ENCODE data around the gene KCNA3. TPM values are rescaled to one million over a fixed set of nuclear protein-coding genes. Genes with fewer than 3 reads are reported as not detected.

Gene KCNA3
- total RNA-seq, 1 experiment from 2014 or later, result not detected

- Histone ChIP-seq H4K20me1 (ENCODE audit: low read length) (no peaks in the 10 kb centered on the region), H3K36me3 (ENCODE audit: low read depth, low read length) (no peaks in the 10 kb centered on the region), H3K27me3 (ENCODE audit: low read length) (peaks cover 32% of the 10 kb centered on the region), H3K4me1 (ENCODE audit: insufficient read depth, low read length) (no peaks in the 10 kb centered on the region), H3K79me2 (ENCODE audit: low read length) (no peaks in the 10 kb centered on the region), H3K9ac (ENCODE audit: low read length) (no peak overlapping the region), H3K27ac (ENCODE audit: low read length) (no peak overlapping the region), H3K9me3 (ENCODE audit: low read length) (no peaks in the 10 kb centered on the region), H3K4me2 (ENCODE audit: low read length) (no peak overlapping the region), H3F3A (ENCODE audit: low read length, unreplicated experiment) (no peaks in the 10 kb centered on the region), H2AFZ (ENCODE audit: low read length) (no peak overlapping the region), H3K9me2 (replicated peaks; ENCODE audit: low read length) (no peaks in the 10 kb centered on the region), H3K4me3 (ENCODE audit: low read length) (no peak overlapping the region)
- TF ChIP-seq EZH2 (IDR thresholded peaks at IDR 0.05; ENCODE audit: low read length, unreplicated experiment) (no peak), EZH2phosphoT487 (IDR thresholded peaks at IDR 0.05; ENCODE audit: borderline replicate concordance, low read length) (no peak)
- TF ChIP-seq, protein P1, sequence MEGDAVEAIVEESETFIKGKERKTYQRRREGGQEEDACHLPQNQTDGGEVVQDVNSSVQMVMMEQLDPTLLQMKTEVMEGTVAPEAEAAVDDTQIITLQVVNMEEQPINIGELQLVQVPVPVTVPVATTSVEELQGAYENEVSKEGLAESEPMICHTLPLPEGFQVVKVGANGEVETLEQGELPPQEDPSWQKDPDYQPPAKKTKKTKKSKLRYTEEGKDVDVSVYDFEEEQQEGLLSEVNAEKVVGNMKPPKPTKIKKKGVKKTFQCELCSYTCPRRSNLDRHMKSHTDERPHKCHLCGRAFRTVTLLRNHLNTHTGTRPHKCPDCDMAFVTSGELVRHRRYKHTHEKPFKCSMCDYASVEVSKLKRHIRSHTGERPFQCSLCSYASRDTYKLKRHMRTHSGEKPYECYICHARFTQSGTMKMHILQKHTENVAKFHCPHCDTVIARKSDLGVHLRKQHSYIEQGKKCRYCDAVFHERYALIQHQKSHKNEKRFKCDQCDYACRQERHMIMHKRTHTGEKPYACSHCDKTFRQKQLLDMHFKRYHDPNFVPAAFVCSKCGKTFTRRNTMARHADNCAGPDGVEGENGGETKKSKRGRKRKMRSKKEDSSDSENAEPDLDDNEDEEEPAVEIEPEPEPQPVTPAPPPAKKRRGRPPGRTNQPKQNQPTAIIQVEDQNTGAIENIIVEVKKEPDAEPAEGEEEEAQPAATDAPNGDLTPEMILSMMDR (conservative IDR thresholded peaks at IDR 0.05; ENCODE audit: low read depth, low read length), result no peak
- intact Hi-C loops (cut with micrococcal nuclease), result no loop called here
- ChIA-PET CTCF (no interaction called here), POLR2A (ENCODE audit: unreplicated experiment) (no interaction called here)
- ATAC-seq (no peak), DNase-seq (no peak)
- BruUV-seq (replicated peaks), result no TSS peak
Observed at GRCh38 chr1:110672001-110672752, 2.6 kb downstream of the KCNA3 start.

- intact Hi-C loops (cut with micrococcal nuclease), result no loop called here
- no peak overlapping the region for H2AFZ ChIP-seq (ENCODE audit: low read length)
- DNase-seq (no peak), ATAC-seq (no peak)
- H3F3A ChIP-seq (ENCODE audit: low read length, unreplicated experiment), result no peaks in the 10 kb centered on the region
- no peak overlapping the region for H3K4me3 ChIP-seq (ENCODE audit: low read length)
- TF ChIP-seq EZH2 (IDR thresholded peaks at IDR 0.05; ENCODE audit: low read length, unreplicated experiment) (no peak), EZH2phosphoT487 (IDR thresholded peaks at IDR 0.05; ENCODE audit: borderline replicate concordance, low read length) (no peak)
- TF ChIP-seq, protein P1 (conservative IDR thresholded peaks at IDR 0.05; ENCODE audit: low read depth, low read length), result no peak
- no peaks in the 10 kb centered on the region for H3K36me3 ChIP-seq (ENCODE audit: low read depth, low read length)
- CTCF ChIA-PET, result no interaction called here
- H3K79me2 ChIP-seq (ENCODE audit: low read length), result no peaks in the 10 kb centered on the region
- no peaks in the 10 kb centered on the region for H3K9me3 ChIP-seq (ENCODE audit: low read length)
- no peaks in the 10 kb centered on the region for H3K4me1 ChIP-seq (ENCODE audit: insufficient read depth, low read length)
- H3K9ac ChIP-seq (ENCODE audit: low read length), result no peak overlapping the region
- no peak overlapping the region for H3K4me2 ChIP-seq (ENCODE audit: low read length)
- no peaks in the 10 kb centered on the region for H4K20me1 ChIP-seq (ENCODE audit: low read length)
- peaks cover 32% of the 10 kb centered on the region for H3K27me3 ChIP-seq (ENCODE audit: low read length)
- H3K27ac ChIP-seq (ENCODE audit: low read length), result no peak overlapping the region
- no TSS peak for BruUV-seq (replicated peaks)
- POLR2A ChIA-PET (ENCODE audit: unreplicated experiment), result no interaction called here
- H3K9me2 ChIP-seq (replicated peaks; ENCODE audit: low read length), result no peaks in the 10 kb centered on the region
Observed at GRCh38 chr1:110671361-110671760, 3.4 kb downstream of the KCNA3 start.

GRCh38 chr1:110668549-110668948 lies 6.2 kb downstream of the KCNA3 start:
- no peaks in the 10 kb centered on the region for H3K9me3 ChIP-seq (ENCODE audit: low read length)
- no peaks in the 10 kb centered on the region for H4K20me1 ChIP-seq (ENCODE audit: low read length)
- intact Hi-C loops (cut with micrococcal nuclease), result no loop called here
- no peak overlapping the region for H3K27ac ChIP-seq (ENCODE audit: low read length)
- ATAC-seq (no peak), DNase-seq (no peak)
- no peak overlapping the region for H3K4me2 ChIP-seq (ENCODE audit: low read length)
- no peak overlapping the region for H2AFZ ChIP-seq (ENCODE audit: low read length)
- no peaks in the 10 kb centered on the region for H3K79me2 ChIP-seq (ENCODE audit: low read length)
- H3K4me3 ChIP-seq (ENCODE audit: low read length), result no peak overlapping the region
- ChIA-PET CTCF (no interaction called here), POLR2A (ENCODE audit: unreplicated experiment) (no interaction called here)
- no peaks in the 10 kb centered on the region for H3F3A ChIP-seq (ENCODE audit: low read length, unreplicated experiment)
- BruUV-seq (replicated peaks), result no TSS peak
- H3K9ac ChIP-seq (ENCODE audit: low read length), result no peak overlapping the region
- H3K36me3 ChIP-seq (ENCODE audit: low read depth, low read length), result no peaks in the 10 kb centered on the region
- H3K9me2 ChIP-seq (replicated peaks; ENCODE audit: low read length), result no peaks in the 10 kb centered on the region
- TF ChIP-seq EZH2 (IDR thresholded peaks at IDR 0.05; ENCODE audit: low read length, unreplicated experiment), result no peak
- no peak for TF ChIP-seq EZH2phosphoT487 (IDR thresholded peaks at IDR 0.05; ENCODE audit: borderline replicate concordance, low read length)
- TF ChIP-seq, protein P1 (conservative IDR thresholded peaks at IDR 0.05; ENCODE audit: low read depth, low read length), result no peak
- H3K27me3 ChIP-seq (ENCODE audit: low read length), result peaks cover 49% of the 10 kb centered on the region
- H3K4me1 ChIP-seq (ENCODE audit: insufficient read depth, low read length), result no peaks in the 10 kb centered on the region

Data from PC-3 (cell line).